ENCODE data around the gene WDR49. TPM values are rescaled to one million over a fixed set of nuclear protein-coding genes. Genes with fewer than 3 reads are reported as not detected.

The WDR49 gene
- total RNA-seq, 1 donor from 2014 or later: 2.2 TPM

- intact Hi-C loops (cut with DNase I): no loop called here
- DNase-seq (ENCODE audit: extremely low spot score in 2 of 2): no peak
- H3K4me3 ChIP-seq: no peak overlapping the region
- no peak for TF ChIP-seq CTCF (IDR thresholded peaks at IDR 0.05)
- no peak for TF ChIP-seq POLR2AphosphoS5 (IDR thresholded peaks at IDR 0.05; ENCODE audit: insufficient read depth in 1 of 2, low read depth in 1 of 2)
- no peak for TF ChIP-seq POLR2A (IDR thresholded peaks at IDR 0.05)
- H3K9me3 ChIP-seq: no peaks in the 10 kb centered on the region
- no peaks in the 10 kb centered on the region for H3K27me3 ChIP-seq
- H3K27ac ChIP-seq: no peak overlapping the region
- no peaks in the 10 kb centered on the region for H3K4me1 ChIP-seq
- no peaks in the 10 kb centered on the region for H3K36me3 ChIP-seq
These were observed 203.5 kb downstream of the WDR49 start for GRCh38 chr3:167450195-167450594.

GRCh38 chr3:167445491-167445890 lies 208.3 kb downstream of the WDR49 start:
- DNase-seq (ENCODE audit: extremely low spot score in 2 of 2): no peak

GRCh38 chr3:167441256-167441655 lies 212.5 kb downstream of the WDR49 start:
- H3K4me1 ChIP-seq: no peaks in the 10 kb centered on the region
- intact Hi-C loops (cut with DNase I): no loop called here
- no peak for TF ChIP-seq POLR2AphosphoS5 (IDR thresholded peaks at IDR 0.05; ENCODE audit: insufficient read depth in 1 of 2, low read depth in 1 of 2)
- no peak for TF ChIP-seq CTCF (IDR thresholded peaks at IDR 0.05)
- TF ChIP-seq POLR2A (IDR thresholded peaks at IDR 0.05): no peak
- no peak for DNase-seq (ENCODE audit: extremely low spot score in 2 of 2)
- H3K36me3 ChIP-seq: no peaks in the 10 kb centered on the region
- H3K4me3 ChIP-seq: no peak overlapping the region
- no peaks in the 10 kb centered on the region for H3K27me3 ChIP-seq
- no peaks in the 10 kb centered on the region for H3K9me3 ChIP-seq
- H3K27ac ChIP-seq: no peak overlapping the region

More at GRCh38 chr3:167445491-167445890, 208.3 kb downstream of the WDR49 start:
- Histone ChIP-seq H3K4me3 (no peak overlapping the region), H3K27me3 (no peaks in the 10 kb centered on the region), H3K36me3 (no peaks in the 10 kb centered on the region), H3K4me1 (no peaks in the 10 kb centered on the region), H3K27ac (no peak overlapping the region), H3K9me3 (no peaks in the 10 kb centered on the region)
- intact Hi-C loops (cut with DNase I): no loop called here
- TF ChIP-seq CTCF (IDR thresholded peaks at IDR 0.05) (no peak), POLR2AphosphoS5 (IDR thresholded peaks at IDR 0.05; ENCODE audit: insufficient read depth in 1 of 2, low read depth in 1 of 2) (no peak), POLR2A (IDR thresholded peaks at IDR 0.05) (no peak)

- Histone ChIP-seq H3K9me3 (no peaks in the 10 kb centered on the region), H3K27ac (no peak overlapping the region), H3K27me3 (no peaks in the 10 kb centered on the region), H3K4me3 (no peak overlapping the region), H3K36me3 (no peaks in the 10 kb centered on the region), H3K4me1 (no peaks in the 10 kb centered on the region)
- intact Hi-C loops (cut with DNase I): no loop called here
- DNase-seq (ENCODE audit: extremely low spot score in 2 of 2): no peak
- no peak for TF ChIP-seq CTCF (IDR thresholded peaks at IDR 0.05)
- TF ChIP-seq POLR2AphosphoS5 (IDR thresholded peaks at IDR 0.05; ENCODE audit: insufficient read depth in 1 of 2, low read depth in 1 of 2): no peak
- TF ChIP-seq POLR2A (IDR thresholded peaks at IDR 0.05): no peak
These were observed 216.2 kb downstream of the WDR49 start for GRCh38 chr3:167437428-167438139.

Small RNA genes lying within 50 kb of the gene (small RNA-seq; reads per million reads assigned to genes)
- not detected for gene HMGN1P8

Other genes with a start within 250 kb of the WDR49 start
- not detected for gene SERPINI2, start 179.9 kb downstream of the WDR49 start, total RNA-seq
- gene PDCD10, start 81.0 kb upstream of the WDR49 start, total RNA-seq: 71.7 TPM
- gene SERPINI1, start 81.8 kb upstream of the WDR49 start, total RNA-seq: 13.8 TPM

Measured in vagina (tissue), 2 donors.